Tibial artery (tissue), 4 donors: ENCODE data around the gene UBE3D.

ENCODE experiments used
- DNase-seq, 2 donors: peaks; one replicate each; pipeline ENCODE4 v3.0.0-alpha.2; 2019
- H3K27ac ChIP-seq, 2 donors: fragments of 200-600 bp; sonication (generic) in 1 of 2; 1 replicate in 1 of 2; 2 replicates in 1 of 2; pipeline ENCODE4 v1.5.1; 2018 to 2019; ENCODE audit warnings: mild to moderate bottlenecking in 1 of 2
- H3K27me3 ChIP-seq, 2 donors: fragments of 200-600 bp; sonication (generic) in 1 of 2; one replicate each; pipeline versions ENCODE4 v1.5.1 to v1.6.0; 2016 to 2019
- H3K36me3 ChIP-seq, 3 donors: fragments of 200-600 bp; sonication (generic) in 2 of 3; one replicate each; pipeline ENCODE4 v1.5.1; 2016 to 2019; ENCODE audit warnings: mild to moderate bottlenecking in 2 of 3
- H3K4me1 ChIP-seq, 4 donors: fragments of 200-600 bp; sonication (generic) in 2 of 4; 1 replicate in 3 of 4; 2 replicates in 1 of 4; pipeline ENCODE4 v1.5.1; 2016 to 2019
- H3K4me3 ChIP-seq, 2 donors: fragments of 200-600 bp; sonication (generic) in 1 of 2; 1 replicate in 1 of 2; 2 replicates in 1 of 2; pipeline ENCODE4 v1.5.1; 2018 to 2019; ENCODE audit warnings: mild to moderate bottlenecking in 2 of 2
- H3K9me3 ChIP-seq, 3 donors: fragments of 200-600 bp; sonication (generic) in 1 of 3; one replicate each; pipeline ENCODE4 v1.5.1; 2016 to 2019
- intact Hi-C: fragments of 100-400 bp; cut with DNase I; formaldehyde crosslinking; loops from one replicate; pipeline ENCODE4 v1.15.0; 2023; ENCODE audit warnings: low total_unique reads
- TF ChIP-seq, protein P1 (sequence below), 2 experiments: fragments of 200-600 bp in 1 of 2; fragments of 450-650 bp in 1 of 2; IDR thresholded peaks; one replicate each; pipeline ENCODE4 v1.5.1; 2017 to 2019; ENCODE audit warnings: antibody characterized with exemption in 2 of 2, mild to moderate bottlenecking in 1 of 2, moderate library complexity in 1 of 2

UBE3D gene

DNA sequence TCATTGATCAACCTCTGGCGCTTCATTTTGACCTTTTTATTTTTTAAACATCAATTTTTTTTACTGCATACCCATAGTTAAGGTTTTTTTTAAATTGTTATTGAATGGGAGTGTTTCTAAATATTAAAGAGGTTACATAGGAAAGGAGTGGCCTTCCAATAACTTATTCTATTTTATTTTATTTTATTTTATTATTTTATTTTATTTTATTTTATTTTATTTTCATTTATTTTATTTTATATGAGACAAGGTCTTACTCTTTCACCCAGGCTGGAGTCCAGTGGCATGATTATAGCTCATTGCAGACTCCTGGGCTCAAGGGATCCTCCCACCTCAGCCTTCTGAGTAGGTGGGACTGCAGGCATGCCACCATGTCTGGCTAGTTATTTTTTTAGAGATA is 32.0 kb upstream of the UBE3D start:
- Histone ChIP-seq H3K27ac (no peak overlapping the region), H3K4me3 (no peak overlapping the region), H3K9me3 (no peaks in the 10 kb centered on the region), H3K4me1 (peaks cover 0 to 19% (median 5%) of the 10 kb centered on the region in 4 donors), H3K27me3 (no peaks in the 10 kb centered on the region), H3K36me3 (peaks cover 12 to 14% (median 13%) of the 10 kb centered on the region in 3 donors)
- no peak for DNase-seq
- TF ChIP-seq, protein P1, sequence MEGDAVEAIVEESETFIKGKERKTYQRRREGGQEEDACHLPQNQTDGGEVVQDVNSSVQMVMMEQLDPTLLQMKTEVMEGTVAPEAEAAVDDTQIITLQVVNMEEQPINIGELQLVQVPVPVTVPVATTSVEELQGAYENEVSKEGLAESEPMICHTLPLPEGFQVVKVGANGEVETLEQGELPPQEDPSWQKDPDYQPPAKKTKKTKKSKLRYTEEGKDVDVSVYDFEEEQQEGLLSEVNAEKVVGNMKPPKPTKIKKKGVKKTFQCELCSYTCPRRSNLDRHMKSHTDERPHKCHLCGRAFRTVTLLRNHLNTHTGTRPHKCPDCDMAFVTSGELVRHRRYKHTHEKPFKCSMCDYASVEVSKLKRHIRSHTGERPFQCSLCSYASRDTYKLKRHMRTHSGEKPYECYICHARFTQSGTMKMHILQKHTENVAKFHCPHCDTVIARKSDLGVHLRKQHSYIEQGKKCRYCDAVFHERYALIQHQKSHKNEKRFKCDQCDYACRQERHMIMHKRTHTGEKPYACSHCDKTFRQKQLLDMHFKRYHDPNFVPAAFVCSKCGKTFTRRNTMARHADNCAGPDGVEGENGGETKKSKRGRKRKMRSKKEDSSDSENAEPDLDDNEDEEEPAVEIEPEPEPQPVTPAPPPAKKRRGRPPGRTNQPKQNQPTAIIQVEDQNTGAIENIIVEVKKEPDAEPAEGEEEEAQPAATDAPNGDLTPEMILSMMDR (IDR thresholded peaks at IDR 0.05): no peak
- intact Hi-C loops: no loop called here

DNA sequence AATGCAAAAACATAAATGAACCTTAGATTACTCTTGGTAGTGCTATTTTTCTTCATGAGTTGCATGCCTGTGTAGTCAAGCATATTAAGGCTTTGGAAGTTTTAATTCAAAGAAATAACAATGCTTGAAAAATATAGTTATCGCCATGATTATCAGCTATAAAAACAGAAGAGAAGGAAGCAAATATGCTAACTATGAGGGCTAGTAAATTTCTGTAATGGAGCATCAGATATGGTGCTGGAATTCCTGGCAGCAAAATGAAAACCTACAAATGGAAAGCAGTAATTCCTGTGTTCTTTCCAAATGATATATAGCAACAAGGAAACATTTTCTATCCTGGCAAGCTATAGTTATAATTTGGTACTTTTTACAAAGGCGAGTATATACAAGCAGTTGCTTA is 31.6 kb upstream of the UBE3D start:
- Histone ChIP-seq H3K27me3 (no peaks in the 10 kb centered on the region), H3K27ac (no peak overlapping the region), H3K4me1 (peaks cover 0 to 19% (median 5%) of the 10 kb centered on the region in 4 donors), H3K36me3 (peaks cover 8 to 14% (median 9%) of the 10 kb centered on the region in 3 donors), H3K9me3 (no peaks in the 10 kb centered on the region), H3K4me3 (no peak overlapping the region)
- intact Hi-C loops: no loop called here
- DNase-seq: no peak
- TF ChIP-seq, protein P1 (IDR thresholded peaks at IDR 0.05): no peak

DNA sequence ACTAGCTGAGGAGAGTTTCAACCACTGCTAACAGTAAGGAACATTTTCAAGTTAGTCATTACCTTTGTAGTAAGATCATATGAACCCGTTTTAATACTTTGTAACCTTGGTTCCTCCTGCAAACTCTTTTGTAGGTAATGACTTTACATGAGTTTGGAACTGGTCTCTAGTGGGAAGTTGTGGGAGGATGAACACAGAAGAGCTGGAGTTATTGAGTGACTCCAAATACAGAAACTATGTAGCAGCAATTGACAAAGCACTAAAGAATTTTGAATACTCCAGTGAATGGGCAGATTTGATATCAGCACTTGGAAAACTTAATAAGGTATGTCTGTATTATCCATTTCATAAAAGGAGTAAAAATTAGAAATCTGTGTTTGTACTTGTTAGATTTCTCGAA is 31.1 kb upstream of the UBE3D start:
- TF ChIP-seq, protein P1 (IDR thresholded peaks at IDR 0.05): no peak
- H3K4me3 ChIP-seq: no peak overlapping the region
- peaks cover 5 to 10% (median 6%) of the 10 kb centered on the region in 3 donors for H3K36me3 ChIP-seq
- intact Hi-C loops: no loop called here
- H3K27ac ChIP-seq: no peak overlapping the region
- no peak for DNase-seq
- H3K9me3 ChIP-seq: no peaks in the 10 kb centered on the region
- H3K4me1 ChIP-seq: peaks cover 0 to 19% (median 5%) of the 10 kb centered on the region in 4 donors
- no peaks in the 10 kb centered on the region for H3K27me3 ChIP-seq

DNA sequence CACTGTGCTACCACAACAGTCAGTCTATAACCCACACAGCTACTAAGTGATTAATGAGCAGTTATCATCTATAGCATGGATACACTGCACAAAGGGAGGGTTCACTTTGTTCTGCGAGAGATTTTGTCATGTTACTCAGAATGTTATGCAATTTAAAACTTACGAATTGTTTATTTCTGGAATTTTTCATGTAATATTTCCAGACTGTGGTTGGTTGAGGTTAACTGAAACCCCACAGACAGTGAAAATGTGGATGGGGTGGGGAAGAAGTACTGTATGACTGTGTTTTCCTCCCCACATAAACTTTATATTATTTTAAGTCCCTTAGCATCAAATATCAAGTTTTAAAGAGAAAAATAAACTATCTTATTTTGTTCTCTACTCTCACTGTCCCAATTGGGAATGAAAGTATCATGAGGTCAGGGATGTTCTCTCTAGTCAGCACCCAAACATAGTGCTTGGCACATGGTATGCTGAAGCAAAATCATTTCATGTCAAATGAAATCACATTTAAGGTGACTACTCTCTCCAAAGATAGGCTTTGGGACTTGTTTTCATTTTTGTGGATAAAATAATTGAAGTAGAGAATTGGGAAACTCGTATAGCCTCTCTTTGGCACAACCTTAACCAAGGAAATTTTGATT is 27.2 kb upstream of the UBE3D start:
- TF ChIP-seq, protein P1 (IDR thresholded peaks at IDR 0.05): no peak
- Histone ChIP-seq H3K36me3 (no peaks in the 10 kb centered on the region), H3K27ac (no peak overlapping the region), H3K27me3 (no peaks in the 10 kb centered on the region), H3K9me3 (no peaks in the 10 kb centered on the region), H3K4me3 (no peak overlapping the region), H3K4me1 (peaks cover 0 to 19% (median 5%) of the 10 kb centered on the region in 4 donors)
- no peak for DNase-seq
- intact Hi-C loops: no loop called here

DNA sequence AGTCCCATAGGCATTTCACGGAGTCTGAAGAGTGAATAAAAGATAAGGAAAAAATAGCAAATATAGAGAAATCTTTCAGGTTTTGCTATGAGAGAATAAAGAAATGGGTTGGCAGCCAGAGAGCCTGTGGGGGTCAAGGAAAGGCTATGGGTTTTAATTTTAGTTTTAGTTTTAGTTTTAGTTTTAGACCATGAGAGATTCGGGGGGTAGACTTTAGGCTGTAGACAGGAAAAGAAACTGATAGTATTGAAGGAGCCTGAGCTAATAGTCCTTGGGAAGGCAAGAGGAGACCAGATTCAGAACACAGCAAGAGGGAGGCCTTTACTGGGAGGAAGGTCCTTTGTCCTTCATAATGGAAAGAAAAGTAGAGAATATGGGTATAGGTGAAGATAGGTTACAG is 21.1 kb upstream of the UBE3D start:
- intact Hi-C loops: no loop called here
- no peak for DNase-seq
- Histone ChIP-seq H3K36me3 (no peaks in the 10 kb centered on the region), H3K9me3 (no peaks in the 10 kb centered on the region), H3K27me3 (no peaks in the 10 kb centered on the region), H3K4me1 (no peaks in the 10 kb centered on the region), H3K27ac (no peak overlapping the region), H3K4me3 (no peak overlapping the region)
- TF ChIP-seq, protein P1 (IDR thresholded peaks at IDR 0.05): no peak
